Breast epithelium (tissue), 3 donors: ENCODE measurements around the gene FCHSD2.

Experiments used
- CTCF ChIP-seq, 3 donors: fragments of 450-650 bp; IDR thresholded peaks; one replicate each; pipeline ENCODE4 v1.5.1; 2016 to 2017; ENCODE audit warnings: antibody characterized with exemption in 3 of 3, mild to moderate bottlenecking in 3 of 3, moderate library complexity in 3 of 3
- POLR2A ChIP-seq: fragments of 450-650 bp; IDR thresholded peaks from one replicate; pipeline ENCODE4 v1.6.1; 2016; ENCODE audit warnings: antibody characterized with exemption, mild to moderate bottlenecking, moderate library complexity
- POLR2AphosphoS5 ChIP-seq, 3 donors: sonication (generic); formaldehyde crosslinking; IDR thresholded peaks; one replicate each; pipeline ENCODE4 v1.6.1; 2017; ENCODE audit warnings: antibody characterized with exemption in 3 of 3

GRCh38 chr11:73174495-73174791 is 32.3 kb upstream of the FCHSD2 start:
- TF ChIP-seq CTCF (IDR thresholded peaks at IDR 0.05) (no peak), POLR2A (no peak), POLR2AphosphoS5 (IDR thresholded peaks at IDR 0.05) (no peak)
